DND-41 (cell line): ENCODE measurements around the gene KCNQ5.

Experiments used
- ATAC-seq: fragments of 200-7000 bp; cut with Tn5 transposase; 3 replicates; pipeline ENCODE4 v1.9.1; 2021; ENCODE audit warnings: low read depth; ENCODE audit not compliant: insufficient read depth
- DNase-seq: peaks from one replicate; pipeline ENCODE4 v3.0.0-alpha.2; 2020
- H2AFZ ChIP-seq: 2 replicates; pipeline ENCODE4 v1.6.0; 2012; ENCODE audit warnings: low read depth, low read length
- H3K27ac ChIP-seq: 2 replicates; pipeline ENCODE4 v1.5.1; 2012; ENCODE audit warnings: low read length, inconsistent platforms
- H3K27me3 ChIP-seq: fragments of 200-600 bp; sonication (generic); 2 replicates; pipeline ENCODE4 v1.6.0; 2012; ENCODE audit warnings: low read length, mild to moderate bottlenecking, inconsistent platforms; ENCODE audit not compliant: insufficient read depth, poor library complexity
- H3K36me3 ChIP-seq: 2 replicates; pipeline ENCODE4 v1.5.1; 2012; ENCODE audit warnings: low read length, inconsistent platforms; ENCODE audit not compliant: insufficient read depth
- H3K4me1 ChIP-seq: 2 replicates; pipeline ENCODE4 v1.5.1; 2012; ENCODE audit warnings: mild to moderate bottlenecking, low read length; ENCODE audit not compliant: insufficient read depth
- H3K4me2 ChIP-seq: 2 replicates; pipeline ENCODE4 v1.6.0; 2012; ENCODE audit warnings: mild to moderate bottlenecking, moderate library complexity, low read length, inconsistent platforms; ENCODE audit not compliant: insufficient read depth
- H3K4me3 ChIP-seq, 2 experiments: fragments of 200-600 bp in 1 of 2; shearing (Covaris generic) in 1 of 2; 2 replicates each; pipeline ENCODE4 v1.5.1; 2012 to 2016; ENCODE audit warnings: inconsistent platforms in 2 of 2, low read length in 2 of 2, mild to moderate bottlenecking in 2 of 2, low read depth in 1 of 2, moderate library complexity in 1 of 2
- H3K79me2 ChIP-seq: 2 replicates; pipeline ENCODE4 v1.6.0; 2012; ENCODE audit warnings: low read length, inconsistent platforms; ENCODE audit not compliant: insufficient read depth
- H3K9ac ChIP-seq: 2 replicates; pipeline ENCODE4 v1.6.0; 2012; ENCODE audit warnings: low read depth, mild to moderate bottlenecking, inconsistent platforms, low read length, moderate library complexity
- H3K9me3 ChIP-seq: 2 replicates; pipeline ENCODE4 v1.5.1; 2012; ENCODE audit warnings: low read length, moderate library complexity, mild to moderate bottlenecking, inconsistent platforms; ENCODE audit not compliant: insufficient read depth, severe bottlenecking
- H4K20me1 ChIP-seq: 2 replicates; pipeline ENCODE4 v1.6.0; 2012; ENCODE audit warnings: low read length; ENCODE audit not compliant: insufficient read depth
- EZH2 ChIP-seq: IDR thresholded peaks from 3 replicates; pipeline ENCODE4 v1.6.1; 2012; ENCODE audit warnings: borderline replicate concordance, low read depth, mild to moderate bottlenecking, moderate library complexity, low read length, inconsistent platforms; ENCODE audit not compliant: severe bottlenecking
- TF ChIP-seq, protein P1 (sequence below): IDR thresholded peaks from 2 replicates; pipeline ENCODE4 v1.5.1; 2012; ENCODE audit warnings: borderline replicate concordance, low read length, moderate library complexity, mild to moderate bottlenecking; ENCODE audit not compliant: poor library complexity, severe bottlenecking; ENCODE audit errors: extremely low read depth

The KCNQ5 gene

DNA sequence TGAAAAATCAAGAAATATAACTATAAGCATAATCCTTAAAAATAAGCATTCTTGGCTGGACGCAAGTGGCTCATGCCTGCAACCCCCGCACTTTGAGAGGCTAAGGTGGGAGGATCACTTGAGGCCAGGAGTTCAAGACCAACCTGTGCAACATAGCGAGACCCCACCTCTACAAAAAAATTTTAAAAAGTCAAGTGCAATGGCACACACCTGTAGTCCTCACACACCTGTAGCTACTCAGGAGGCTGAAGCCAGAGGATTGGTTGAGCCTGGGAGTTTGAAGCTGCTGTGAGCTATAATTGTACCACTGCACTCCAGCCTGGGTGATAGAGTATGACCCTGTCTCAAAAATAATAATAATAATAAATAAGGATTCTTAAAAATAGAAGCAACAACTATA is 494.5 kb downstream of the KCNQ5 start:
- ATAC-seq (no peak), DNase-seq (no peak)
- no peak for TF ChIP-seq EZH2
- TF ChIP-seq, protein P1, sequence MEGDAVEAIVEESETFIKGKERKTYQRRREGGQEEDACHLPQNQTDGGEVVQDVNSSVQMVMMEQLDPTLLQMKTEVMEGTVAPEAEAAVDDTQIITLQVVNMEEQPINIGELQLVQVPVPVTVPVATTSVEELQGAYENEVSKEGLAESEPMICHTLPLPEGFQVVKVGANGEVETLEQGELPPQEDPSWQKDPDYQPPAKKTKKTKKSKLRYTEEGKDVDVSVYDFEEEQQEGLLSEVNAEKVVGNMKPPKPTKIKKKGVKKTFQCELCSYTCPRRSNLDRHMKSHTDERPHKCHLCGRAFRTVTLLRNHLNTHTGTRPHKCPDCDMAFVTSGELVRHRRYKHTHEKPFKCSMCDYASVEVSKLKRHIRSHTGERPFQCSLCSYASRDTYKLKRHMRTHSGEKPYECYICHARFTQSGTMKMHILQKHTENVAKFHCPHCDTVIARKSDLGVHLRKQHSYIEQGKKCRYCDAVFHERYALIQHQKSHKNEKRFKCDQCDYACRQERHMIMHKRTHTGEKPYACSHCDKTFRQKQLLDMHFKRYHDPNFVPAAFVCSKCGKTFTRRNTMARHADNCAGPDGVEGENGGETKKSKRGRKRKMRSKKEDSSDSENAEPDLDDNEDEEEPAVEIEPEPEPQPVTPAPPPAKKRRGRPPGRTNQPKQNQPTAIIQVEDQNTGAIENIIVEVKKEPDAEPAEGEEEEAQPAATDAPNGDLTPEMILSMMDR = no peak
- Histone ChIP-seq H3K4me2 (no peak overlapping the region), H3K79me2 (no peaks in the 10 kb centered on the region), H3K36me3 (no peaks in the 10 kb centered on the region), H3K27me3 (no peaks in the 10 kb centered on the region), H3K9me3 (no peaks in the 10 kb centered on the region), H3K9ac (no peak overlapping the region), H2AFZ (no peak overlapping the region), H3K4me1 (no peaks in the 10 kb centered on the region), H3K27ac (no peak overlapping the region), H3K4me3 (no peak overlapping the region), H4K20me1 (no peaks in the 10 kb centered on the region)

DNA sequence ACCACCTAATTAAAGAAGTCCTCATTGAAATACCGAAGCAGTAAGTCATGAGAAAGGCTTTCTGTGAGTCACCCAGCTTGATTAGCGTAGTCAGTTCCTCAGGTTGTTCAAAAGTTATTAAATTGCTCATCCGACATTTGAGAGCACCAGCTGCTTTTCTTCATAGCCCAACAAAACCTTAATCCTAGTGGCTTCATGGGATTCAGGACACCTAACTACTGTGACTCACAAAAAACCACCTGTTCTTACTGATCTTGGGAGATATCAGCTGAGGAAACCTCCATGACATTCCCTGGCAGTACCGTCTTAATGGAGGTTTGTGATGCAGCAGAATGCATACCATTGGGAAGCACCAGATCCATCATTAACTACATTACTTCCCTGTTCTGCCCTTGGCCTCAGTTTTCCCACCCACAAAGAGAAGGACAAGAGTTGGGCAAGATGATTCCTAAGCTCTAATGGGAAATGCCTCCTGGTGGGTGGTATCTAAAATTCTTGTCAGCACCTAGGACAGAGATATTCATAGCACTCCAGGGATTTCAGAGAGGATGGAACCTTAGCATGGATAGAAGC is 499.6 kb downstream of the KCNQ5 start:
- no peak for DNase-seq
- Histone ChIP-seq H3K4me1 (no peaks in the 10 kb centered on the region), H3K9me3 (no peaks in the 10 kb centered on the region), H2AFZ (no peak overlapping the region), H3K27me3 (no peaks in the 10 kb centered on the region), H3K9ac (no peak overlapping the region), H3K79me2 (no peaks in the 10 kb centered on the region), H3K4me3 (no peak overlapping the region), H4K20me1 (no peaks in the 10 kb centered on the region), H3K27ac (no peak overlapping the region), H3K36me3 (peaks cover 5% of the 10 kb centered on the region; the same call in 1 of the 2 replicates), H3K4me2 (no peak overlapping the region)
- no peak for ATAC-seq
- TF ChIP-seq EZH2 = no peak
- TF ChIP-seq, protein P1 = no peak

DNA sequence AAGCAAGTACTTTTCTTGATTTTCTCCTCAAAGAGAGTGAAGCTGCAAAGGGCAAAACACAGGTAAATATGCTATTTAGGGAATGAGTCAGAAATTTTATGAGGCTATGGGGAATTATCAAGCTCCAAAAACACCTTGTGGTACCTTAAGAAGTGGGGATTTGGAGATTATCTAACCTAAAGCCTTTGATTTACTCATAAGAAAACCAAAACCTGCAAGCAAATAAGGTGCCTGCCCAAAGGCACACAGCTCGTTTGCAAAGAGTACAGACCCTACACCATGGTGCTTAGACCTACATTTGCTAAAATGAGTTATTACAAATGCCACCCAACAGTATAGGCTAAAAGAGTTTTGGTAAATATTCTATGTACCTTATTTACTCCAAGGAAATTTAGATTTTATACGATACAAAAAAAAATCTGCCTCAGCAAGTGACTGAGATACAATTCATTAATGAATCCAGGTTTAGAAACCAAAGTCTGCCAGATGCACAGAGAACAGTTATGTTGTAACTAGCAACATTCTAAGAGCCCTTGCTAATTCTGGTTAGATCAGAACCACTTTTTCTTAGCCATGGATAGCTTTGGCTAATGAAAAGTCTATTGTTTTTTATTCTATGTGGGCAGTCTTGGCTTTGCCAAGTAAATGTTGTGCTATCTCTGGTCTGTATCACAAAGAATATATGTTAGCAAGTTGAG is 501.9 kb downstream of the KCNQ5 start:
- H2AFZ ChIP-seq = no peak overlapping the region
- DNase-seq (no peak), ATAC-seq (no peak)
- no peak for TF ChIP-seq EZH2
- TF ChIP-seq, protein P1 = no peak
- H3K36me3 ChIP-seq = peaks cover 5% of the 10 kb centered on the region; the same call in 1 of the 2 replicates
- H3K9me3 ChIP-seq = no peaks in the 10 kb centered on the region
- no peaks in the 10 kb centered on the region for H4K20me1 ChIP-seq
- H3K27me3 ChIP-seq = no peaks in the 10 kb centered on the region
- H3K27ac ChIP-seq = no peak overlapping the region
- no peaks in the 10 kb centered on the region for H3K4me1 ChIP-seq
- H3K4me3 ChIP-seq = no peak overlapping the region
- H3K4me2 ChIP-seq = no peak overlapping the region
- no peak overlapping the region for H3K9ac ChIP-seq
- no peaks in the 10 kb centered on the region for H3K79me2 ChIP-seq
